NOMO-1 treated with DMSO at 0.1 percent for 48 hours (cell line): ENCODE results near the gene SNCB.

Experiments used
- DNase-seq: peaks from one replicate; lab custom pipeline; 2025; ENCODE audit not compliant: unreplicated experiment; lab: John Stamatoyannopoulos, UW

The SNCB gene

GRCh38 chr5:176577312-176578176 lies 52.8 kb downstream of the SNCB start:
- DNase-seq: no peak

- DNase-seq: no peak
These were observed 54.6 kb downstream of the SNCB start for GRCh38 chr5:176575488-176576422.

- no peak for DNase-seq
These were observed 55.3 kb downstream of the SNCB start for GRCh38 chr5:176575066-176575465.

- no peak for DNase-seq
These were observed 56.1 kb downstream of the SNCB start for GRCh38 chr5:176574297-176574591.

GRCh38 chr5:176573564-176574296 lies 56.6 kb downstream of the SNCB start:
- peak; percentile 34 for DNase-seq
